ENCODE results near the gene AP4S1.

The AP4S1 gene

DNA sequence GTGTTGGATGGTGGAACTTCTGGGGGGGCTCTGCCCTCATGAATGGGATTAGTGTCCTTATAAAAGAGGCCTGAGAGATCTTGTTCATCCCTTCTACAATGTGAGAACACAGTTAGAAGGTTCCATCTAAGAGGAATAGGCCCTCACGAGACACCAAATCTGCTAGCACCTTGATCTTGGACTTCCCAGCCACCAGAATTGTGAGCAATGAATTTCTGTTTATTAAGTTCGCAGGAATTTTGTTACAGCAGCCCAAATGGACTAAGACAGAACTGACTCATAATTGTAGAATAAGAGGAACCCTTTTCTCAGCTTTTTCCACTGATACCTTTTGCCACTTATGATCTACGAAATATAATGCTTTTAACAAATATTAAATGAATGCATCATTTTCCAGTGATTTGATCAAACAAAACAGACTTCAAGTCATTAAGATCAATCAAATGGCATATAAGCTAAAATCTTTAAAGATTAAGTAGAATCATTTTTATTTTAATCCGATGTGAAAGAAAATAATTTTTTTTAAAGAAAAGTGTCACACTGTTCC is 113.9 kb downstream of the AP4S1 start:
- DNase-seq, result no peak

DNA sequence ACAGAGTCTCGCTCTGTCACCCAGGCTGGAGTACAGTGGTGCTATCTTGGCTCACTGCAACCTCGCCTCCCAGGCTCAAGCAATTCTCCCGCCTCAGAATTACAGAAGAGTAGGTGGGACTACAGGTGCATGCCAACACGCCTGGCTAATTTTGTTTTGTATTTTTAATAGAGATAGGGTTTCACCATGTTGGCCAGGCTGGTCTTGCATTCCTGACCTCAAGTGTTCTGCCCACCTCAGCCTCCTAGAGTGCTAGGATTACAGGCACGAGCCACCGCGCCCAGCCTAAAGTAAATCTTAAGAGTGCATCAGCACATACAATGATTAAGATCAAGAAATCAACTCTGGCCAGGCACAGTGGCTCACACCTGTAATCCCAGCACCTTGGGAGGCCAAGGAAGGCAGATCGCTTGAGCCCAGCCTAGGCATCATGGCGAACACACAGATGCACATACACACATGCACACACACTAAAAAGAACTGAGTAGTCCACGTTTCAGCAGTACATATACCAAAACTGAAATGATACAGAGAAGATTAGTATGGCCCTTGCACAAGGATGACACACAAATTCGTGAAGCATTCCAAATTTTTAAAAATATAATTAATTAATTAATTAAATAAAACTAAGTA is 117.1 kb downstream of the AP4S1 start:
- DNase-seq, result no peak
